Ectodermal cell (in vitro differentiated cells): ENCODE data around the gene NTF3.

Experiments used
- H3K27ac ChIP-seq: 2 replicates; pipeline ENCODE4 v1.7.0; 2013; ENCODE audit warnings: mild to moderate bottlenecking, low read depth, low read length; ENCODE audit not compliant: insufficient read depth, poor library complexity, severe bottlenecking
- H3K27me3 ChIP-seq: 2 replicates; pipeline ENCODE4 v1.7.0; 2013; ENCODE audit warnings: mild to moderate bottlenecking, low read length; ENCODE audit not compliant: insufficient read depth, control insufficient read depth, poor library complexity, severe bottlenecking
- H3K36me3 ChIP-seq: one replicate; pipeline ENCODE4 v1.7.0; 2013; ENCODE audit warnings: low read length; ENCODE audit not compliant: control insufficient read depth, insufficient read depth
- H3K4me1 ChIP-seq: one replicate; pipeline ENCODE4 v1.7.0; 2013; ENCODE audit warnings: low read length; ENCODE audit not compliant: control insufficient read depth, insufficient read depth
- H3K4me3 ChIP-seq: 2 replicates; pipeline ENCODE4 v1.7.0; 2013; ENCODE audit warnings: low read depth, low read length, control low read depth; ENCODE audit not compliant: insufficient read depth
- H3K9me3 ChIP-seq: 2 replicates; pipeline ENCODE4 v1.7.0; 2013; ENCODE audit warnings: mild to moderate bottlenecking, low read length, moderate library complexity; ENCODE audit not compliant: control insufficient read depth
- WGBS, 2 experiments: methylation state at CpG; one replicate each; pipeline ENCODE4 v1.1.7; 2013; ENCODE audit warnings: missing lambda C conversion rate in 2 of 2; 5-methylcytosine and 5-hydroxymethylcytosine counted together

NTF3 gene

GRCh38 chr12:5430641-5431603 is 986 bp upstream of the NTF3 start:
- no peaks in the 10 kb centered on the region for H3K9me3 ChIP-seq
- peaks cover 61% of the 10 kb centered on the region for H3K27me3 ChIP-seq
- H3K27ac ChIP-seq = no peak overlapping the region
- peak overlapping the region; percentile 73 for H3K4me3 ChIP-seq
- no peaks in the 10 kb centered on the region for H3K36me3 ChIP-seq
- 0 to 1% methylated on average over 57 to 58 of the region's 58 CpGs for WGBS, 2 experiments
- H3K4me1 ChIP-seq = peaks cover 35% of the 10 kb centered on the region

GRCh38 chr12:5433081-5433844 is 1.4 kb downstream of the NTF3 start:
- Histone ChIP-seq H3K4me3 (peak overlapping the region; percentile 73), H3K27me3 (peaks cover 68% of the 10 kb centered on the region), H3K4me1 (peaks cover 29% of the 10 kb centered on the region), H3K9me3 (no peaks in the 10 kb centered on the region), H3K27ac (no peak overlapping the region), H3K36me3 (no peaks in the 10 kb centered on the region)
- 0 to 1% methylated on average over 59 of the region's 59 CpGs for WGBS, 2 experiments

- Histone ChIP-seq H3K27me3 (peaks cover 67% of the 10 kb centered on the region), H3K36me3 (no peaks in the 10 kb centered on the region), H3K4me1 (peaks cover 25% of the 10 kb centered on the region), H3K9me3 (no peaks in the 10 kb centered on the region), H3K27ac (no peak overlapping the region), H3K4me3 (peak overlapping the region; percentile 73)
- 12 to 13% methylated on average over 13 to 15 of the region's 15 CpGs for WGBS, 2 experiments
Observed at GRCh38 chr12:5433845-5434646, 2.1 kb downstream of the NTF3 start.

GRCh38 chr12:5434647-5435560 is 3.0 kb downstream of the NTF3 start:
- WGBS, 2 experiments = 51 to 57% methylated on average over 6 of the region's 6 CpGs

GRCh38 chr12:5437182-5437583 is 5.3 kb downstream of the NTF3 start:
- peaks cover 29% of the 10 kb centered on the region for H3K4me1 ChIP-seq
- no peak overlapping the region for H3K27ac ChIP-seq
- H3K27me3 ChIP-seq = peaks cover 41% of the 10 kb centered on the region
- WGBS, 2 experiments = 90 to 96% methylated on average over 4 of the region's 4 CpGs
- no peak overlapping the region for H3K4me3 ChIP-seq
- no peaks in the 10 kb centered on the region for H3K9me3 ChIP-seq
- H3K36me3 ChIP-seq = no peaks in the 10 kb centered on the region

More at GRCh38 chr12:5434647-5435560, 3.0 kb downstream of the NTF3 start:
- Histone ChIP-seq H3K36me3 (no peaks in the 10 kb centered on the region), H3K9me3 (no peaks in the 10 kb centered on the region), H3K27me3 (peaks cover 61% of the 10 kb centered on the region), H3K4me3 (no peak overlapping the region), H3K27ac (no peak overlapping the region), H3K4me1 (peaks cover 18% of the 10 kb centered on the region)

GRCh38 chr12:5437589-5437988 is 5.7 kb downstream of the NTF3 start:
- peaks cover 37% of the 10 kb centered on the region for H3K27me3 ChIP-seq
- no peaks in the 10 kb centered on the region for H3K36me3 ChIP-seq
- no peak overlapping the region for H3K27ac ChIP-seq
- H3K9me3 ChIP-seq = no peaks in the 10 kb centered on the region
- no peak overlapping the region for H3K4me3 ChIP-seq
- peaks cover 29% of the 10 kb centered on the region for H3K4me1 ChIP-seq
- WGBS, 2 experiments = 95 to 96% methylated on average over 11 of the region's 11 CpGs

- WGBS, 2 experiments = 69 to 70% methylated on average over 4 of the region's 4 CpGs
- H3K4me3 ChIP-seq = no peak overlapping the region
- H3K27me3 ChIP-seq = peaks cover 25% of the 10 kb centered on the region
- no peaks in the 10 kb centered on the region for H3K36me3 ChIP-seq
- no peak overlapping the region for H3K27ac ChIP-seq
- peaks cover 29% of the 10 kb centered on the region for H3K4me1 ChIP-seq
- no peaks in the 10 kb centered on the region for H3K9me3 ChIP-seq
Observed at GRCh38 chr12:5438671-5439200, 6.8 kb downstream of the NTF3 start.

GRCh38 chr12:5439371-5439771 is 7.5 kb downstream of the NTF3 start:
- H3K27me3 ChIP-seq = peaks cover 19% of the 10 kb centered on the region
- H3K4me3 ChIP-seq = no peak overlapping the region
- H3K36me3 ChIP-seq = no peaks in the 10 kb centered on the region
- H3K9me3 ChIP-seq = no peaks in the 10 kb centered on the region
- 89% methylated on average over 4 of the region's 4 CpGs for WGBS, 2 experiments
- no peak overlapping the region for H3K27ac ChIP-seq
- H3K4me1 ChIP-seq = peaks cover 25% of the 10 kb centered on the region

GRCh38 chr12:5439788-5440300 is 7.9 kb downstream of the NTF3 start:
- Histone ChIP-seq H3K27ac (no peak overlapping the region), H3K36me3 (no peaks in the 10 kb centered on the region), H3K27me3 (peaks cover 14% of the 10 kb centered on the region), H3K9me3 (no peaks in the 10 kb centered on the region), H3K4me3 (no peak overlapping the region), H3K4me1 (peaks cover 22% of the 10 kb centered on the region)
